ENCODE results near the gene IMMP2L. TPM values are rescaled to one million over a fixed set of nuclear protein-coding genes. Genes with fewer than 3 reads are reported as not detected.

Gene IMMP2L
- total and polyA plus RNA-seq, 2 experiments from 2014 or later: 10.1 to 10.4 TPM

- Histone ChIP-seq H3K4me1 (ENCODE audit: insufficient read depth) (no peaks in the 10 kb centered on the region), H3K9me2 (ENCODE audit: insufficient read depth) (no peaks in the 10 kb centered on the region), H3K4me2 (ENCODE audit: unreplicated experiment) (no peak overlapping the region), H2AFZ (no peak overlapping the region), H3K36me3 (ENCODE audit: low read depth) (no peaks in the 10 kb centered on the region), H3K9me3 (ENCODE audit: low read depth) (no peaks in the 10 kb centered on the region), H3K4me3 (no peak overlapping the region), H3K27ac (no peak overlapping the region), H3K27me3 (replicated peaks; ENCODE audit: insufficient read depth) (no peaks in the 10 kb centered on the region), H4K20me1 (ENCODE audit: insufficient read depth) (no peaks in the 10 kb centered on the region), H3K9ac (no peak overlapping the region), H3K79me2 (ENCODE audit: insufficient read depth) (no peaks in the 10 kb centered on the region), H3F3A (ENCODE audit: insufficient read depth) (no peaks in the 10 kb centered on the region)
- DNase-seq: no peak
- 92 to 100% methylated on average over 2 of the region's 2 CpGs for WGBS, 2 experiments (ENCODE audit: low coverage in 1 of 2, low lambda C conversion rate in 2 of 2, missing lambda C conversion rate in 2 of 2)
- TF ChIP-seq EZH2phosphoT487 (IDR thresholded peaks at IDR 0.05; ENCODE audit: insufficient read depth, low read depth) (no peak), EZH2 (IDR thresholded peaks at IDR 0.05; ENCODE audit: insufficient read depth, poor library complexity, severe bottlenecking) (no peak)
- in situ Hi-C loops (cut with MboI): no loop called here
These were observed 79.2 kb downstream of the IMMP2L start for GRCh38 chr7:111483078-111483477.

GRCh38 chr7:111477462-111478225, 84.6 kb downstream of the IMMP2L start:
- Histone ChIP-seq H3K4me1 (ENCODE audit: insufficient read depth) (no peaks in the 10 kb centered on the region), H3K9me3 (ENCODE audit: low read depth) (no peaks in the 10 kb centered on the region), H4K20me1 (ENCODE audit: insufficient read depth) (no peaks in the 10 kb centered on the region), H3K4me2 (ENCODE audit: unreplicated experiment) (no peak overlapping the region), H3K9ac (no peak overlapping the region), H3K79me2 (ENCODE audit: insufficient read depth) (no peaks in the 10 kb centered on the region), H3K4me3 (no peak overlapping the region), H3K27ac (no peak overlapping the region), H3K9me2 (ENCODE audit: insufficient read depth) (no peaks in the 10 kb centered on the region), H3K27me3 (replicated peaks; ENCODE audit: insufficient read depth) (no peaks in the 10 kb centered on the region), H3F3A (ENCODE audit: insufficient read depth) (no peaks in the 10 kb centered on the region), H2AFZ (no peak overlapping the region), H3K36me3 (ENCODE audit: low read depth) (no peaks in the 10 kb centered on the region)
- 93 to 95% methylated on average over 4 of the region's 4 CpGs for WGBS, 2 experiments (ENCODE audit: low coverage in 1 of 2, low lambda C conversion rate in 2 of 2, missing lambda C conversion rate in 2 of 2)
- no peak for DNase-seq
- TF ChIP-seq EZH2 (IDR thresholded peaks at IDR 0.05; ENCODE audit: insufficient read depth, poor library complexity, severe bottlenecking) (no peak), EZH2phosphoT487 (IDR thresholded peaks at IDR 0.05; ENCODE audit: insufficient read depth, low read depth) (no peak)
- in situ Hi-C loops (cut with MboI): loop anchor here (10.0 kb wide), 1 partner anchor 393 kb away; no protein-coding TSS in a partner anchor

GRCh38 chr7:111476586-111477293, 85.6 kb downstream of the IMMP2L start:
- no peaks in the 10 kb centered on the region for H3K9me3 ChIP-seq (ENCODE audit: low read depth)
- H3K36me3 ChIP-seq (ENCODE audit: low read depth): no peaks in the 10 kb centered on the region
- no peaks in the 10 kb centered on the region for H3F3A ChIP-seq (ENCODE audit: insufficient read depth)
- no peak overlapping the region for H3K27ac ChIP-seq
- H3K27me3 ChIP-seq (replicated peaks; ENCODE audit: insufficient read depth): no peaks in the 10 kb centered on the region
- no peaks in the 10 kb centered on the region for H3K4me1 ChIP-seq (ENCODE audit: insufficient read depth)
- H2AFZ ChIP-seq: no peak overlapping the region
- in situ Hi-C loops (cut with MboI): loop anchor here (10.0 kb wide), 1 partner anchor 392 kb away; no protein-coding TSS in a partner anchor
- no peak for TF ChIP-seq EZH2phosphoT487 (IDR thresholded peaks at IDR 0.05; ENCODE audit: insufficient read depth, low read depth)
- TF ChIP-seq EZH2 (IDR thresholded peaks at IDR 0.05; ENCODE audit: insufficient read depth, poor library complexity, severe bottlenecking): no peak
- H3K9ac ChIP-seq: no peak overlapping the region
- no peaks in the 10 kb centered on the region for H3K9me2 ChIP-seq (ENCODE audit: insufficient read depth)
- H3K4me3 ChIP-seq: no peak overlapping the region
- DNase-seq: no peak
- WGBS, 2 experiments (ENCODE audit: low coverage in 1 of 2, low lambda C conversion rate in 2 of 2, missing lambda C conversion rate in 2 of 2): 87% methylated on average over 2 of the region's 2 CpGs
- H3K79me2 ChIP-seq (ENCODE audit: insufficient read depth): no peaks in the 10 kb centered on the region
- no peak overlapping the region for H3K4me2 ChIP-seq (ENCODE audit: unreplicated experiment)
- H4K20me1 ChIP-seq (ENCODE audit: insufficient read depth): no peaks in the 10 kb centered on the region

GRCh38 chr7:111475959-111476358, 86.3 kb downstream of the IMMP2L start:
- no peaks in the 10 kb centered on the region for H3K79me2 ChIP-seq (ENCODE audit: insufficient read depth)
- DNase-seq: no peak
- H3K4me1 ChIP-seq (ENCODE audit: insufficient read depth): no peaks in the 10 kb centered on the region
- H3K9me3 ChIP-seq (ENCODE audit: low read depth): no peaks in the 10 kb centered on the region
- no peak overlapping the region for H3K27ac ChIP-seq
- H3K4me3 ChIP-seq: no peak overlapping the region
- H3K36me3 ChIP-seq (ENCODE audit: low read depth): no peaks in the 10 kb centered on the region
- TF ChIP-seq EZH2 (IDR thresholded peaks at IDR 0.05; ENCODE audit: insufficient read depth, poor library complexity, severe bottlenecking) (no peak), EZH2phosphoT487 (IDR thresholded peaks at IDR 0.05; ENCODE audit: insufficient read depth, low read depth) (no peak)
- H2AFZ ChIP-seq: no peak overlapping the region
- WGBS, 2 experiments (ENCODE audit: low coverage in 1 of 2, low lambda C conversion rate in 2 of 2, missing lambda C conversion rate in 2 of 2): 13 to 16% methylated on average over 1 of the region's 1 CpG
- H3K9ac ChIP-seq: no peak overlapping the region
- H3K9me2 ChIP-seq (ENCODE audit: insufficient read depth): no peaks in the 10 kb centered on the region
- no peaks in the 10 kb centered on the region for H3F3A ChIP-seq (ENCODE audit: insufficient read depth)
- no peaks in the 10 kb centered on the region for H4K20me1 ChIP-seq (ENCODE audit: insufficient read depth)
- no peak overlapping the region for H3K4me2 ChIP-seq (ENCODE audit: unreplicated experiment)
- H3K27me3 ChIP-seq (replicated peaks; ENCODE audit: insufficient read depth): no peaks in the 10 kb centered on the region
- in situ Hi-C loops (cut with MboI): loop anchor here (10.0 kb wide), 1 partner anchor 391 kb away; no protein-coding TSS in a partner anchor

Measured in GM23248 (cell line).